Measurements from ENCODE around the gene ARHGEF19. TPM values are rescaled to one million over a fixed set of nuclear protein-coding genes. Genes with fewer than 3 reads are reported as not detected.

ARHGEF19 gene
- total RNA-seq, 1 experiment from 2014 or later, result 13.8 TPM

DNA sequence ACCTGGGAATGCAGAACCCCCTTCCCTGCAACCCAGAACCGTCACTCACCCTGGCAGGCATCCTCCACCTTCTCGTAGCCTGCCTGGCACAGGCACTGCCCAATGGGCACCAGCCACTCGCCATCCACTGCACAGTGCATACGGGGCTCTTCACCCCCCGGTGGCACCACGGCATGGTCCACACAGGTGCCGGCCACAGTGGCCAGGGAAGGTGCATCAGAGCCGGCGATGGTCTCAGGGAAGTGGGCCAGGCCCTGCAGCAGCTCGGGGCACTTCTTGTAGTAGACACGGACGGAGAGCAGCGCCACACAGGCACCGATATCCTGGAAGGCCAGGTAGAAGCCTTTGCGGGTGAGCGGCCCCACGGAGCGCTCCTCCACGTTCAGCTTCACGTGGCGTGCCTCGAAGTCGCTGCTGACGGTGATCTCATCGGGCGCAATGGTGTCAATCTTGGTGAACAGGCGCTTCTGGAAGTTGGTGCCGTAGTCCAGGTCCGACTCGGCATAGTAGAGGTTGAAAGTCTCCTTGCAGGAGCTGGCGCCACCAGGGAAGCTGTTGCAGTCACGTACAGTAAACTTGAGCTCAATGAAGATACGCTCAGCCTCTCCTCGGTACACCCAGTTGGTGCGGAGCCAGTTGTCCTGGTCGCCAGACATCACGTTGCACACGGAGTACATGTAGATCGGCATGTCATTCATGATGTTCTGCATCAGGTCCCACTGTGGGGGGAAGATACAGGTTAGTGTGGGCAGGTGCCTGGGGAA, 63.9 kb downstream of the ARHGEF19 start:
- peaks cover 52% of the 10 kb centered on the region for H4K20me1 ChIP-seq (ENCODE audit: low read length)
- no peak for ATAC-seq

More for the DNA sequence above, 63.9 kb downstream of the ARHGEF19 start:
- Histone ChIP-seq H3K27me3 (ENCODE audit: low read length) (no peaks in the 10 kb centered on the region), H3K4me2 (ENCODE audit: low read length) (peak overlapping the region; percentile 96), H2AFZ (ENCODE audit: low read length) (no peak overlapping the region), H3K27ac (ENCODE audit: low read length) (no peak overlapping the region; the same call in 1 of the 2 replicates), H3K9ac (ENCODE audit: low read length) (no peak overlapping the region), H3K4me3 (ENCODE audit: low read length) (peak overlapping the region; percentile 83), H3K79me2 (ENCODE audit: low read length) (peaks cover 100% of the 10 kb centered on the region), H3K9me2 (replicated peaks; ENCODE audit: low read length) (no peaks in the 10 kb centered on the region), H3K9me3 (ENCODE audit: low read length) (no peaks in the 10 kb centered on the region), H3K4me1 (ENCODE audit: insufficient read depth, low read length) (peaks cover 85% of the 10 kb centered on the region), H3K36me3 (ENCODE audit: low read depth, low read length) (peaks cover 74% of the 10 kb centered on the region), H3F3A (ENCODE audit: low read length, unreplicated experiment) (peaks cover 30% of the 10 kb centered on the region)
- no TSS peak for BruUV-seq (replicated peaks)
- POLR2A ChIA-PET (ENCODE audit: unreplicated experiment), result interaction anchor here (0.5 to 0.7 kb wide), 2 partner anchors 28 to 268 kb away, joined by 4 to 6 read pairs; no protein-coding TSS in a partner anchor
- CTCF ChIA-PET, result no interaction called here
- TF ChIP-seq, protein P1, sequence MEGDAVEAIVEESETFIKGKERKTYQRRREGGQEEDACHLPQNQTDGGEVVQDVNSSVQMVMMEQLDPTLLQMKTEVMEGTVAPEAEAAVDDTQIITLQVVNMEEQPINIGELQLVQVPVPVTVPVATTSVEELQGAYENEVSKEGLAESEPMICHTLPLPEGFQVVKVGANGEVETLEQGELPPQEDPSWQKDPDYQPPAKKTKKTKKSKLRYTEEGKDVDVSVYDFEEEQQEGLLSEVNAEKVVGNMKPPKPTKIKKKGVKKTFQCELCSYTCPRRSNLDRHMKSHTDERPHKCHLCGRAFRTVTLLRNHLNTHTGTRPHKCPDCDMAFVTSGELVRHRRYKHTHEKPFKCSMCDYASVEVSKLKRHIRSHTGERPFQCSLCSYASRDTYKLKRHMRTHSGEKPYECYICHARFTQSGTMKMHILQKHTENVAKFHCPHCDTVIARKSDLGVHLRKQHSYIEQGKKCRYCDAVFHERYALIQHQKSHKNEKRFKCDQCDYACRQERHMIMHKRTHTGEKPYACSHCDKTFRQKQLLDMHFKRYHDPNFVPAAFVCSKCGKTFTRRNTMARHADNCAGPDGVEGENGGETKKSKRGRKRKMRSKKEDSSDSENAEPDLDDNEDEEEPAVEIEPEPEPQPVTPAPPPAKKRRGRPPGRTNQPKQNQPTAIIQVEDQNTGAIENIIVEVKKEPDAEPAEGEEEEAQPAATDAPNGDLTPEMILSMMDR (conservative IDR thresholded peaks at IDR 0.05; ENCODE audit: low read depth, low read length), result no peak
- TF ChIP-seq EZH2 (IDR thresholded peaks at IDR 0.05; ENCODE audit: low read length, unreplicated experiment) (no peak), EZH2phosphoT487 (IDR thresholded peaks at IDR 0.05; ENCODE audit: borderline replicate concordance, low read length) (no peak)
- DNase-seq, result no peak
- intact Hi-C loops (cut with micrococcal nuclease), result loop anchor here (5.0 kb wide), 1 partner anchor 39 kb away; no protein-coding TSS in a partner anchor

Other genes starting within 250 kb of the ARHGEF19 start
- 44.2 and 55.2 TPM in 2 replicates for gene ZBTB17, start 236.6 kb downstream of the ARHGEF19 start, total RNA-seq (2014; rRNA removed)
- not detected in 2 replicates for gene SRARP, start 208.4 kb downstream of the ARHGEF19 start, total RNA-seq (2014; rRNA removed)
- not detected in 2 replicates for gene HSPB7, start 194.6 kb downstream of the ARHGEF19 start, total RNA-seq (2014; rRNA removed)
- not detected in 2 replicates for gene CLCNKA, start 190.6 kb downstream of the ARHGEF19 start, total RNA-seq (2014; rRNA removed)
- not detected in 2 replicates for gene CLCNKB, start 168.9 kb downstream of the ARHGEF19 start, total RNA-seq (2014; rRNA removed)
- 7.7 and 9.8 TPM in 2 replicates for gene FAM131C, start 139.0 kb downstream of the ARHGEF19 start, total RNA-seq (2014; rRNA removed)
- 459 and 567 TPM in 2 replicates for gene EPHA2, start 56.6 kb downstream of the ARHGEF19 start, total RNA-seq (2014; rRNA removed)
- 9.6 and 11.6 TPM in 2 replicates for gene CPLANE2, start 24.5 kb upstream of the ARHGEF19 start, total RNA-seq (2014; rRNA removed)
- 13.1 and 16.0 TPM in 2 replicates for gene FBXO42, start 139.8 kb upstream of the ARHGEF19 start, total RNA-seq (2014; rRNA removed)
- 119 and 136 TPM in 2 replicates for gene SZRD1, start 154.6 kb upstream of the ARHGEF19 start, total RNA-seq (2014; rRNA removed)
- gene SPATA21, start 224.8 kb upstream of the ARHGEF19 start, total RNA-seq (2014; rRNA removed), result not detected in 2 replicates
- 65.0 and 70.0 TPM in 2 replicates for gene NECAP2, start 228.1 kb upstream of the ARHGEF19 start, total RNA-seq (2014; rRNA removed)